H1 (cell line): ENCODE results near the gene ARMS2. TPM values are rescaled to one million over a fixed set of nuclear protein-coding genes. Genes with fewer than 3 reads are reported as not detected.

Experiments
- CTCF ChIA-PET: fragments of 300-600 bp; sonication (Branson Sonifier 250); formaldehyde crosslinking; loops from one replicate; lab custom pipeline; 2021; ENCODE audit not compliant: partially characterized antibody; lab: Charles Lee
- POLR2A ChIA-PET: fragments of 300-600 bp; sonication (Branson Sonifier 250); formaldehyde crosslinking; loops from one replicate; lab custom pipeline; 2021; ENCODE audit warnings: inconsistent platforms; ENCODE audit not compliant: partially characterized antibody; lab: Charles Lee
- DNase-seq, 2 experiments: peaks; one replicate each; pipeline versions ENCODE4 v3.0.0 to v3.0.0-alpha.2; 2010 to 2022; ENCODE audit warnings: low spot score in 2 of 2, low read depth in 1 of 2, mixed read lengths in 1 of 2
- FAIRE-seq: peaks from 2 replicates; lab custom pipeline; 2011; peaks lifted over from hg19 to GRCh38; lab: Jason Lieb, UNC
- H2AFZ ChIP-seq: 2 replicates; pipeline ENCODE4 v1.8.1; 2012; ENCODE audit warnings: low read length, inconsistent platforms
- H2AK5ac ChIP-seq: 2 replicates; pipeline ENCODE4 v1.6.1; 2013; ENCODE audit warnings: low read depth, low read length
- H2BK120ac ChIP-seq: replicated peaks from 2 replicates; pipeline ENCODE3; 2013; ENCODE audit warnings: low read depth, low read length, inconsistent platforms
- H2BK12ac ChIP-seq: 2 replicates; pipeline ENCODE4 v1.6.1; 2013; ENCODE audit warnings: low read depth, low read length
- H2BK15ac ChIP-seq: 2 replicates; pipeline ENCODE4 v1.6.1; 2013; ENCODE audit warnings: low read length
- H2BK20ac ChIP-seq: 2 replicates; pipeline ENCODE4 v1.6.1; 2013; ENCODE audit warnings: low read length
- H2BK5ac ChIP-seq: 2 replicates; pipeline ENCODE4 v1.6.1; 2013; ENCODE audit warnings: low read depth, low read length
- H3K14ac ChIP-seq: 2 replicates; pipeline ENCODE4 v1.6.1; 2013; ENCODE audit warnings: inconsistent platforms; ENCODE audit not compliant: insufficient read length
- H3K18ac ChIP-seq: 2 replicates; pipeline ENCODE4 v1.6.1; 2013; ENCODE audit warnings: low read length; ENCODE audit errors: extremely low read depth
- H3K23ac ChIP-seq: 2 replicates; pipeline ENCODE4 v1.6.1; 2013; ENCODE audit warnings: inconsistent platforms; ENCODE audit not compliant: insufficient read length
- H3K23me2 ChIP-seq: 2 replicates; pipeline ENCODE4 v1.6.1; 2013; ENCODE audit warnings: low read depth, low read length
- H3K27ac ChIP-seq: 2 replicates; pipeline ENCODE4 v1.6.1; 2011; ENCODE audit warnings: low read depth, low read length, inconsistent platforms
- H3K27me3 ChIP-seq, 4 experiments: replicated peaks in 1 of 4; 1 replicate in 1 of 4; 2 replicates in 3 of 4; pipeline versions ENCODE4 v1.6.1 to v1.8.1; 2011 to 2013; ENCODE audit warnings: low read length in 3 of 4, mild to moderate bottlenecking in 3 of 4, inconsistent platforms in 2 of 4, mixed read lengths in 2 of 4, moderate library complexity in 1 of 4; ENCODE audit not compliant: control insufficient read depth in 3 of 4, insufficient read depth in 3 of 4; ENCODE audit errors: extremely low read depth in 1 of 4
- H3K36me3 ChIP-seq, 4 experiments: 2 replicates each; pipeline versions ENCODE4 v1.6.1 to v1.8.1; 2011 to 2013; ENCODE audit warnings: mild to moderate bottlenecking in 4 of 4, low read length in 3 of 4, moderate library complexity in 2 of 4, control low read depth in 1 of 4, inconsistent platforms in 1 of 4; ENCODE audit not compliant: insufficient read depth in 4 of 4, control insufficient read depth in 2 of 4
- H3K4ac ChIP-seq: replicated peaks from 2 replicates; pipeline ENCODE3; 2013; ENCODE audit warnings: low read length, low read depth, mixed read lengths, inconsistent platforms; ENCODE audit not compliant: insufficient read length
- H3K4me1 ChIP-seq, 4 experiments: replicated peaks in 1 of 4; 1 replicate in 1 of 4; 2 replicates in 3 of 4; pipeline versions ENCODE4 v1.6.1 to v1.8.1; 2011 to 2013; ENCODE audit warnings: low read length in 3 of 4, inconsistent platforms in 2 of 4, mixed read lengths in 1 of 4; ENCODE audit not compliant: insufficient read depth in 4 of 4, control insufficient read depth in 3 of 4
- H3K4me2 ChIP-seq, 2 experiments: 2 replicates each; pipeline versions ENCODE4 v1.6.1 to v1.8.1; 2011 to 2013; ENCODE audit warnings: low read depth in 2 of 2, low read length in 2 of 2, control low read depth in 1 of 2, inconsistent platforms in 1 of 2, mild to moderate bottlenecking in 1 of 2; ENCODE audit not compliant: insufficient read depth in 1 of 2
- H3K4me3 ChIP-seq, 4 experiments: fragments of 200-600, 300-600 bp in 1 of 4; sonication (generic), shearing (Covaris generic), sonication (Bioruptor Twin) in 1 of 4; 2 replicates each; pipeline versions ENCODE4 v1.5.1 to v1.8.1; 2011 to 2016; ENCODE audit warnings: low read length in 4 of 4, low read depth in 3 of 4, control low read depth in 2 of 4, inconsistent platforms in 2 of 4, mild to moderate bottlenecking in 2 of 4, mixed read lengths in 1 of 4, moderate library complexity in 1 of 4; ENCODE audit not compliant: insufficient read depth in 2 of 4; ENCODE audit errors: extremely low read depth in 1 of 4
- H3K56ac ChIP-seq: replicated peaks from 2 replicates; pipeline ENCODE3; 2013; ENCODE audit warnings: low read depth, mild to moderate bottlenecking, mixed read lengths, low read length, inconsistent platforms; ENCODE audit not compliant: insufficient read length
- H3K79me1 ChIP-seq: 2 replicates; pipeline ENCODE4 v1.6.1; 2013; ENCODE audit warnings: low read depth, low read length, control low read depth
- H3K79me2 ChIP-seq, 2 experiments: 2 replicates each; pipeline versions ENCODE4 v1.6.1 to v1.8.1; 2012 to 2013; ENCODE audit warnings: low read length in 2 of 2, mild to moderate bottlenecking in 2 of 2, inconsistent platforms in 1 of 2; ENCODE audit not compliant: insufficient read depth in 2 of 2, control insufficient read depth in 1 of 2
- H3K9ac ChIP-seq, 4 experiments: replicated peaks in 1 of 4; 1 replicate in 1 of 4; 2 replicates in 3 of 4; pipeline versions ENCODE4 v1.6.1 to v1.8.1; 2011 to 2013; ENCODE audit warnings: low read depth in 3 of 4, low read length in 3 of 4, control low read depth in 2 of 4, mild to moderate bottlenecking in 2 of 4, moderate library complexity in 2 of 4, inconsistent platforms in 1 of 4; ENCODE audit errors: extremely low read depth in 1 of 4
- H3K9me3 ChIP-seq, 2 experiments: 2 replicates each; pipeline versions ENCODE4 v1.6.1 to v1.8.1; 2012 to 2013; ENCODE audit warnings: mild to moderate bottlenecking in 2 of 2, moderate library complexity in 2 of 2, control low read depth in 1 of 2, inconsistent platforms in 1 of 2, low read depth in 1 of 2, low read length in 1 of 2, mixed read lengths in 1 of 2; ENCODE audit not compliant: insufficient read depth in 2 of 2
- H4K20me1 ChIP-seq, 2 experiments: replicated peaks in 1 of 2; 2 replicates each; pipeline versions ENCODE3 to v1.8.1; 2011 to 2013; ENCODE audit warnings: inconsistent platforms in 2 of 2, low read length in 2 of 2, mild to moderate bottlenecking in 1 of 2; ENCODE audit not compliant: insufficient read depth in 2 of 2, control insufficient read depth in 1 of 2
- H4K5ac ChIP-seq: 2 replicates; pipeline ENCODE4 v1.6.1; 2013; ENCODE audit warnings: low read length, low read depth, mixed read lengths, inconsistent platforms; ENCODE audit not compliant: insufficient read length
- H4K8ac ChIP-seq: 2 replicates; pipeline ENCODE4 v1.8.0; 2013; ENCODE audit warnings: mild to moderate bottlenecking, moderate library complexity, low read length, inconsistent platforms; ENCODE audit not compliant: insufficient read depth; ENCODE audit errors: extremely low read depth
- H4K91ac ChIP-seq: replicated peaks from 2 replicates; pipeline ENCODE3; 2013; ENCODE audit warnings: low read length, mixed read lengths, inconsistent platforms; ENCODE audit not compliant: insufficient read length
- BACH1 ChIP-seq: IDR thresholded peaks from 2 replicates; pipeline ENCODE4 v1.6.1; 2012; ENCODE audit warnings: low read length, improper control_type of control experiment
- CBX8 ChIP-seq: fragments of 300-800, 300-1000 bp; sonication (generic); IDR thresholded peaks from 2 replicates; pipeline ENCODE4 v1.7.1; 2016; ENCODE audit warnings: low read depth, low read length, borderline replicate concordance
- CEBPB ChIP-seq: IDR thresholded peaks from 2 replicates; pipeline ENCODE4 v1.6.1; 2012; ENCODE audit warnings: low read depth, low read length
- FOSL1 ChIP-seq: IDR thresholded peaks from 2 replicates; pipeline ENCODE4 v1.6.1; 2011; ENCODE audit warnings: mild to moderate bottlenecking, low read depth, low read length, moderate library complexity; ENCODE audit not compliant: insufficient read depth
- GTF2F1 ChIP-seq: IDR thresholded peaks from 2 replicates; pipeline ENCODE4 v1.6.1; 2012; ENCODE audit warnings: low read depth, low read length, improper control_type of control experiment, borderline replicate concordance
- KDM4A ChIP-seq: IDR thresholded peaks from one replicate; pipeline ENCODE4 v1.7.1; 2012; ENCODE audit warnings: low read depth, mild to moderate bottlenecking, moderate library complexity, low read length, inconsistent platforms; ENCODE audit not compliant: severe bottlenecking
- MAFK ChIP-seq: IDR thresholded peaks from 2 replicates; pipeline ENCODE4 v1.6.1; 2012; ENCODE audit warnings: low read depth, mild to moderate bottlenecking, improper control_type of control experiment, low read length
- RAD21 ChIP-seq, 2 experiments: IDR thresholded peaks in 1 of 2; conservative IDR thresholded peaks in 1 of 2; 2 replicates each; pipeline ENCODE4 v1.6.1; 2011; ENCODE audit warnings: low read depth in 2 of 2, low read length in 2 of 2, improper control_type of control experiment in 1 of 2, inconsistent platforms in 1 of 2, mild to moderate bottlenecking in 1 of 2, moderate library complexity in 1 of 2
- SIX5 ChIP-seq: IDR thresholded peaks from 2 replicates; pipeline ENCODE4 v1.6.1; 2011; ENCODE audit warnings: mild to moderate bottlenecking, low read depth, low read length
- SP2 ChIP-seq: IDR thresholded peaks from 2 replicates; pipeline ENCODE4 v1.6.1; 2012; ENCODE audit warnings: mild to moderate bottlenecking, low read length, inconsistent platforms
- SP4 ChIP-seq: IDR thresholded peaks from 2 replicates; pipeline ENCODE4 v1.6.1; 2012; ENCODE audit warnings: low read length, inconsistent platforms
- WGBS, 2 experiments: shearing (Covaris generic) in 1 of 2; methylation state at CpG; one replicate each; pipeline versions ENCODE4 v1.1.6 to v1.1.7; 2013 to 2015; ENCODE audit warnings: low lambda C conversion rate in 2 of 2, mixed read lengths in 2 of 2, inconsistent platforms in 1 of 2, low coverage in 1 of 2, missing lambda C conversion rate in 1 of 2; ENCODE audit not compliant: insufficient replicate concordance in 2 of 2, insufficient coverage in 1 of 2, insufficient read length in 1 of 2; ENCODE audit errors: extremely low coverage in 1 of 2, missing lambda C conversion rate in 1 of 2; 5-methylcytosine and 5-hydroxymethylcytosine counted together
- polyA plus RNA-seq, 7 experiments: library from polyadenylated mRNA; depleted of rRNA in 3 of 7; stranded (reverse) in 5 of 7; unstranded in 2 of 7; fragments of >200 nt in 5 of 7; fragments of 200-250 nt in 2 of 7; gene quantifications; 1 replicate in 5 of 7; 2 replicates in 1 of 7; 4 replicates in 1 of 7; pipeline versions ENCODE4 v1.2.1 to v1.2.3, GENCODE V29; 2011 to 2013; ENCODE audit warnings: missing spikeins in 2 of 7, mixed read lengths in 2 of 7
- total RNA-seq: library from RNA; stranded (reverse); fragmentation: NEBNext Ultra II Directional; extraction: Animal tissue kit (Norgen Biotek cat#: 25700); gene quantifications from 2 replicates; pipeline ENCODE4 v1.2.1, GENCODE V29; 2021
- TF ChIP-seq, protein P1 (sequence below): IDR thresholded peaks from 2 replicates; pipeline ENCODE4 v1.6.1; 2012; ENCODE audit warnings: inconsistent platforms
- TF ChIP-seq, protein P2 (sequence below): IDR thresholded peaks from 2 replicates; pipeline ENCODE4 v1.6.1; 2012; ENCODE audit warnings: inconsistent platforms

ARMS2 gene
- total and polyA plus RNA-seq, 2 of the 8 experiments (the other 6 are each of a cell fraction or from before 2014, with no cell fraction given), result not detected

- Histone ChIP-seq H3K79me1 (no peaks in the 10 kb centered on the region), H3K18ac (no peak overlapping the region), H3K9me3 (no peaks in the 10 kb centered on the region), H3K4me1 (0 out of 7 replicates have a peak, but pooled peaks cover 0 to 4% (median 0%) of the 10 kb centered on the region in 4 experiments), H3K27me3 (no peaks in the 10 kb centered on the region; a peak in 1 of 7 replicates), H4K91ac (no peak overlapping the region), H3K36me3 (no peaks in the 10 kb centered on the region), H3K4ac (no peak overlapping the region), H4K8ac (no peak overlapping the region), H4K5ac (no peak overlapping the region), H2BK15ac (no peak overlapping the region), H4K20me1 (peaks cover 0 to 4% of the 10 kb centered on the region in 2 experiments), H3K23ac (no peak overlapping the region), H2AK5ac (no peak overlapping the region), H2BK5ac (no peak overlapping the region), H2AFZ (no peak overlapping the region), H3K9ac (no peak overlapping the region; a peak in 1 of 7 replicates), H3K4me2 (no peak overlapping the region), H2BK120ac (no peak overlapping the region), H3K4me3 (no peak overlapping the region), H2BK12ac (no peak overlapping the region), H3K23me2 (no peaks in the 10 kb centered on the region), H2BK20ac (no peak overlapping the region), H3K27ac (no peak overlapping the region), H3K14ac (no peak overlapping the region), H3K56ac (no peak overlapping the region), H3K79me2 (no peaks in the 10 kb centered on the region)
- 90% methylated on average over 16 of the region's 16 CpGs; no CpG with 5 or more reads in 1 of the 2 experiments for WGBS, 2 experiments
- DNase-seq, result no peak
- ChIA-PET CTCF (interaction anchor here (0.8 kb wide), 1 partner anchor 220 kb away, joined by 3 read pairs; no protein-coding TSS in a partner anchor), POLR2A (no interaction called here)
- no peak for FAIRE-seq
- TF ChIP-seq GTF2F1, result no peak
- no peak for TF ChIP-seq CEBPB
- TF ChIP-seq CBX8, result no peak
- no peak for TF ChIP-seq KDM4A
- TF ChIP-seq BACH1, result no peak
- TF ChIP-seq FOSL1, result no peak
- TF ChIP-seq RAD21 (IDR thresholded peaks at IDR 0.05 in 1 of 2, conservative IDR thresholded peaks at IDR 0.05 in 1 of 2; ENCODE audit: low read depth in 2 of 2, low read length in 2 of 2), result no peak
- TF ChIP-seq SIX5, result no peak
- no peak for TF ChIP-seq MAFK
- TF ChIP-seq, protein P1, sequence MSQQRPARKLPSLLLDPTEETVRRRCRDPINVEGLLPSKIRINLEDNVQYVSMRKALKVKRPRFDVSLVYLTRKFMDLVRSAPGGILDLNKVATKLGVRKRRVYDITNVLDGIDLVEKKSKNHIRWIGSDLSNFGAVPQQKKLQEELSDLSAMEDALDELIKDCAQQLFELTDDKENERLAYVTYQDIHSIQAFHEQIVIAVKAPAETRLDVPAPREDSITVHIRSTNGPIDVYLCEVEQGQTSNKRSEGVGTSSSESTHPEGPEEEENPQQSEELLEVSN, result no peak
- TF ChIP-seq, protein P2, sequence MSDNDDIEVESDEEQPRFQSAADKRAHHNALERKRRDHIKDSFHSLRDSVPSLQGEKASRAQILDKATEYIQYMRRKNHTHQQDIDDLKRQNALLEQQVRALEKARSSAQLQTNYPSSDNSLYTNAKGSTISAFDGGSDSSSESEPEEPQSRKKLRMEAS, result no peak
- no peak for TF ChIP-seq SP2
- no peak for TF ChIP-seq SP4
These were observed 32.8 kb downstream of the ARMS2 start for GRCh38 chr10:122487174-122487765.
